SKM-1 (cell line): Measurements from ENCODE around the gene EPB41.

ENCODE experiments used
- DNase-seq: peaks from one replicate; lab custom pipeline; 2025; ENCODE audit not compliant: unreplicated experiment; lab: John Stamatoyannopoulos, UW

EPB41 gene

DNA sequence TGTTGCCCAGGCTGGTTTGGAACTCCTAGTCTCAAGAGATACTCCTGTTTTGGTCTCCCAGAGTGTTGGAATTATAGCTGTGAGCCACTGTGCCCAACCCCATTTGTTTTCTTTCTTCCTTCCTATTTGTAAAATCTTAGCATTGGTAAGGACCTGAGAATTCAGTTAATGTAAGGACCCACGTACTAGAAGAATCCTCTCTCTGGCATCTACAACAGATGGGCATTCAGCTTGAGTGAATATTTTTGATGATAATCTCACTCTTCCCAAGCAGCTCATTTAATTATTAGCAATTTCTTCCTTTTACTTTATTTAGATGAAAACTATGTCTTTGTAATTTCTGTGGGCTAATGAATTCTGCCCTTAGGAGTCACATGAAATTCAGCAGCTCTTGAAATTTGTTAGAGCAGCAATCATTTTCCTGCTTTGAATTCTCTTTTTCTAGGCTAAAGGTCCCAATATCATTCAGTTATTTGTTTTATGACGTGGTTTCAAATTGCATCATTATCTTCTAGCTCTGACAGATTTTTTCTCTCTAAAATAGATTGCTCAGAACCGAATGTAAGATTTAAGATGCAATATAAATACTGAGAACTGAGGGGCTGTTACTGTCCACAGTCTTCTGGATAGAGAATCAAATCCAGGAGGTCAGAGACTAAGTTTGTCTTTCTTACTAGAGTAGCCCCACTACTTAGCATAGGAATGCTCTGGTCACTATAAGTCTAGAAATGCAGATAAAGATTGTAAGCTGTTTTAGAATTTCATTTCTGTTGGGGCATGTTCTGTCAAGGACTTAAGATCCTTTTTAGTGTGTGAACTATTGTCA lies 59.4 kb downstream of the EPB41 start:
- DNase-seq, result no peak

DNA sequence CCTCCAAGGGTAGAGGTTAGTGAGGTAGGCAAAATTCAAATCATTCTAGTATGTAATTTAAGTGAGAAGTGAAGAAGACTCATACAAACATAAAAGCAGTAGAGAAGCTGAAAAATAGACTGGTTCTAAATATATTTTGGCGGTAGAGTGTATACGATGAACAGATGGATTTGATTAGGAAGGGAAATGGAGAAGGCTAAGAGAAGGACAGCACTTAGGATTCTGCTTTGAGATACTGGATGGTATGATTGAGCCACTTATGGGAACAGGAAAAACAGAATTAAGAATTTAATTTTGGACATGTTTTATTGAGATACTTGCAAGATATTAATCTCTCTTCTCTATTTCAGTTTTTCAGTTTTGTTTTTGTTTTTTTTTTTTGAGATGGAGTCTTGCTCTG lies 60.1 kb downstream of the EPB41 start:
- no peak for DNase-seq

DNA sequence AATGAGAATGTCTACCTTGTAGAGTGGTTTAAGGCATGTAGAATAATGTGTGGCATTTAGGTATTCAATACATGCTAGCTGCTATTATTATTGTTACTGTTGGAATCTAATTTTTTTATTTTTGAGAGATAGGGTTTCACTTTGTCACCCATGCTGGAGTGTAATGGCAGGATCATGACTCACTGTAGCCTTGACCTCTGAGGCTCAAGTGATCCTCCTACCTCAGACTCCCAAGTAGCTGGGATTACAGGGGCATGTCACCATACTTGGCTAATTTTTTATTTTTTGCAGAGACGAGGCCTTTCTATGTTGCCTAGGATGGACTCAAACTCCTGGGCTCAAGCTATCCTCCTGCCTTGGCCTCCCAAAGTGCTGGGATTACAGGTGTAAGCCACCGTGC lies 61.9 kb downstream of the EPB41 start:
- no peak for DNase-seq

DNA sequence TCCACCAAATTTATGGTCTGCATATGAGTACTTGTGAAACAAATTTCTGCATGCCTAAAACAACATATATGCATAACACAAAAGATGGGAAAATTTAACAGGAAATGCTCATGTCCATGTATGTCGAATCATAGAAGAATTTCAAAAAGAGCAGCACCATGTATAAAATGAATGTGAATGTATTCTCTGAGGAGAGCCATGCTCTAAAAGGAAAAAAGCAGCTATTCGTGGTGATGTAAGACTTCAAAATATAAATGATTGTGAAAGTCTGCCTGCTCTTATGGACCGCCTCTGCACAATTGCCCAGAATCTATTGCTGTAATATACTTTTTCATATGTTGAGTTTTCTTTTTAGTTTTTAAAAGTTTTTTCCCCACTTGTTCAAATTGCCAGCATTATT lies 66.8 kb downstream of the EPB41 start:
- no peak for DNase-seq

DNA sequence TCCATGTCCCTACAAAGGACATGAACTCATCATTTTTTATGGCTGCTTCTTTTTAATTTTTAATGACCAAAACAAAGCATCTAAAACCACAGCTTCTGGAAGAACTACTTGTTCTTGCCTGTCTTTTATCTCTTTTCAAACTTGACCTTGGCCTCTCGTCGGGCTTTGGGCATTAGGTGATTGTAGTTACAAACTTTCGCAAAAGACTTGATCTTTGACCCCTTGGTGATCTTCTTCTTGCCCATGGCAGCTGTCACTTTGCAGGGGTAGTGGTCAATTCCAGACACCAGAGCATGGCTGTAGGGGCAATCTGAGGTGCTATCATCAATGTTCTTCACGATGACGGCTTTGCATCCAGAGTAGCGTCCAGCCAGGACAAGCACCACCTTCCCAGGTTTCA lies 67.8 kb downstream of the EPB41 start:
- DNase-seq, result no peak

DNA sequence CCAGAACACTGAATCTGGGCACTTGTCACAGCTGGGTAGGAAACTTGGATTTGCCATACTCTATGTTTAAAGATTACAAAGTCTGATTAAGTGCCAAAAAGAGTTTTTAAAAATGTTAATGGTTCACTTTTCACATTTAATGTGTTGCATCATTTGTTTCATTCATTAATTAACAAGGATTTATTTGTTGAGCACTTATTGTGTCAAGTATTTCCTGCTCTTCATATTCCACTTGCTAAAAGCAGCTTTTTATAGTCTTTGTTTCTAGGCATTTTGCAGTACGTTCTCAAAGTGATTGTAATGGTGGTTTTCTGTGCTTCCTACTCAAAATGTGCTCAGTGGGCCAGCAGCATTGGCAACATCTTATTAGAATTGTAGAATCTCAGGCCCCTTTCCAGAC lies 68.7 kb downstream of the EPB41 start:
- no peak for DNase-seq

DNA sequence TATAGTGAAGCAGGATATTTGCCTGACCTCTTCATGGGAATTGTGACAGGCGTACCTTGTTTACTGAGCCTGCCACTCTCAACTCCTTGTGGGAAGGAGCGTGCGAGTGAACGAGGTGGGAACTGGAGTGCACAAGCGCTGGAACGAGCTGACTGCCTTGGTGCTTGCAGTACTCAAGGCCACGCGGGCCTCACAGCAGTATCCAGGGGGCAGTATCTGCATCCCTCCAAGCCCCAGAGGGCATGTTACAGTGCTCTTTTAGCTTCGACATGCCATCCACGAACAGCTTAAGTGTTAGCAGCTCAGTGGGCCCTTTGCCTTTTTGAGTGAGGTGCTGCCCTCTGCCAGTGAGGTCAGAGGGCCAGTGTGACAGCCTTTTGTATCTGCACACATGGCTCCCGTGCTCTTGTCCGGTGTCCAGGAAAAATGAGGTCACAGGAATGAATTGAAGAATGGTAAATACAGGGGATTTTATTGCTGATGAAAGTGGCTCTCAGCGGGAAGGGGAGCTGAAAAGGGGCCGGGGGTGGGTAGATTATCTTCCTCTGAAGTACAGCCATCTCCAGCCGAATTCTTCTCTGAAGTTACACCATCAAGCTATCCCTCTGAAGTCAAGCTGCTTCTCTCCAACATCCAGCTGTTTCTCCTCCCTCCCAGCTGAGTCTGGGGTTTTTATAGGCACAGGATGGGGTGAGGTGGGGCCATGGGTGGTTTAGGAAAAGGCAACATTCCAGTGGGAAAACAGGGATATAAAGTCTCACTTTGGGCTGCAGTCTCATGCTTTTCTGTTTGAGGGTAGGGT lies 69.3 kb downstream of the EPB41 start:
- no peak for DNase-seq

DNA sequence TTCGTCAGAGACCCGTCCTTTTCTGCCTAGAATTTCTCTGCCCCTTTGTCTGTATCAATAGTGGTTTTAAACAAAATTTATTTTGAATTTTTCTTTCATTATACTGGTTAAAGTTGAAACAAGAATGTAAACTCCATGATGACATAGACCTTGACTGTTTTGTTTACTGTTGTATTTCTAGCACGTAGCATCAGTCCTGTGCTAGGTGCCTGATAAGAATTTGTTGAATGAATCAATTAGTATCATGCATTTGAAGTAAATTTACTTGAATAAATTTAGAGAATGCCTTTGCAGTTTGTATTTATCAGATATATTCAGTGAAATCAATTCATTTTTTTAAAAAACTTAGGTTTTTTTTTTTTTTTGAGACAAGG lies 69.9 kb downstream of the EPB41 start:
- DNase-seq, result no peak

DNA sequence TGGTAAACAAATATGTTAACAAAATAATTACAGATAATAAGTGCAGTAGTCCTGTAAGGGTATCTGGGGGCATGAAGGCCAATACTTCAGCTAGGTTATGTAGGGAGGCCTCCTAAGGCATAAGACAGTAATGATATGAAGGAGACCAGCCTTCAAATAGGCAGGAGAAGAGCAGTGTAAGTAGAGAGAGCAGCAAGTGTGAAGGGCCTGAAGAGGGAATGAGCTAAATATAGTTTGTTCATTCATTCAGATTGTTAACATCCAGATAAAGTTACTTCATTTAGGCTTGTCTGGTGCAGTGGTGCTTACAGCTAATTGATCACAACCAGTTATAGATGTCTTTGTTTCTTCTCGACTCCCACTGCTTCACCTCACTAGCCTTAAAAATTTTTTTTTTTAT lies 71.1 kb downstream of the EPB41 start:
- DNase-seq, result no peak

DNA sequence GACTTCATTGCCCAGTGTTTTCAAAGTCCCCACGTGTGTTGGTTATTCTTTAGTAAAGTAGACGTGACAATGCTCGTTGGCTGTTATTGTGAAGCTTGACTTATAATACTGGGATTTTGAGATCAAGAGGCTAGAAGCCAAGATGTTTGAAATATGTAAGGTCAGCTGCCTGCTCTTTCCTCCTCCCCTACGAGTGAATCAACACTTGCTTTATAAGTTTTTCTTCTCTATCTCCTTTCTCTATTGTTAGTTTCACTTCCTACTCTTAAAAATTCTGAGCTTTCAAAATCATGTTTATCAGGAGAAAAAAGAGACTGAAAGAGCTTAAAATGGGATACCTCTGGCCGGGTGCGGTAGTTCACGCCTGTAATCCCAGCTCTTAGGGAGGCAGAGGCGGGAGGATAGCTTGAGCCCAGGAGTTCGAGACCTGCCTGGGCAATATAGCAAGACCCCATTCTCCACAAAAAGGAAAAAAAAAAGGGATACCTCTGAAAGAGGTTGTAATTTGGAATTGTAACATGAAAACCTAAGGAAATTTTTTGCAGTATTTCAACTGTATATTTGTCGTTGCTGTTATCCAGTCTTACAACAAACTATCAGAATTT lies 72.0 kb downstream of the EPB41 start:
- no peak for DNase-seq

DNA sequence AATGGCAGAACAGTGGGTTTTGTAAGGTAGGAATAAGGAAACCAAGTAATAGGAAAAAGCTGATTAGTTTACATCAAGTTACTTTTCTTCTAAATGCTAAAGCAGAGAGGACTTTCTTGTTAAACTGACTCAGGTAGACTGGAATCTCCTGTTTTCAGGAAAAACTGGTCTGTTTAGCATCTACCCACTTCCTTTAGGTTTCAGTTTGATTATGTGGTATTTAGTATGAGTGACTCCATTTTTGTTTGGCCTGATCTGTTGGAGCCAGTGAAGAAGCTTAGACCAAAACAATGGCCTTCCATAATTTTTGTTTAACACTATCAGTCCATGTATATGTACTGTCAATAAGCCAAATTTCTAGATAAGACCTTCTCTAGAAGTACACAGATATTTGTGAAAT lies 88.4 kb downstream of the EPB41 start:
- DNase-seq, result no peak

DNA sequence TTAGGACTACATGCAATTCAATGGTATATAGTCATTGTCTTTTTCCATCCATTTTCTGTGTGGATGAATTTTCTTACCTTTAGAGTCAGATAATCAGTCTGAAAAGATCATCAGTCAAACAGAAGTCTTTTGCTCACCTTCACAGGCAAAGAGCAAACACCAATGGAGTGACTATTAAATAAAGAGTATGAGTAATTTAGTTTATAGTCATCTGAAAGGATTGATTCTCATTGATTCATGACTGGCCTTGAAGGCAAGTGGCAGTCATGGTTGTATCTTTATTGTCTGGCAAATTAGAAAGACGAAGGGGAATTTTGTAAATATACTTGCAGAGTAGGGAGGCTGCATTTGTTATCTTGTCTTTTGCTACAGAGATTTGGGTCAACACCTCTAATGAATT lies 89.9 kb downstream of the EPB41 start:
- no peak for DNase-seq

DNA sequence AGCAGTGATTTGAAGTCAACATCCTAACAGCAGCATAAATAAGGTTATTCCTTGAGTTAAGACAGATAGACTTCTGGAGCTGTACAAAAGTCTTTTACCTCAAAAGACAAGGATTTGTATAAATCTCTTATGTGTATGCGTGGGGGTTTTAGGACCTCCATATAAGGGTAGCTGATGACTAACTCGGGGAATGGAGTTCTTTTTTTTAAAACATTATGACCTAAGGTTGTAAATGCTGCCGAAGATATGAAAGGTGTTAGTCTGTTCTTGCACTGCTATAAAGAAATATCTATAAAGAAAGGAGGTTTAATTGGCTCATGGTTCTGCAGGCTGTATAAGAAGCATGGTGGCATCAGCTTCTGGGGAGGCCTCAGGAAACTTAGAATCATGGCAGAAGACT lies 90.4 kb downstream of the EPB41 start:
- DNase-seq, result no peak

DNA sequence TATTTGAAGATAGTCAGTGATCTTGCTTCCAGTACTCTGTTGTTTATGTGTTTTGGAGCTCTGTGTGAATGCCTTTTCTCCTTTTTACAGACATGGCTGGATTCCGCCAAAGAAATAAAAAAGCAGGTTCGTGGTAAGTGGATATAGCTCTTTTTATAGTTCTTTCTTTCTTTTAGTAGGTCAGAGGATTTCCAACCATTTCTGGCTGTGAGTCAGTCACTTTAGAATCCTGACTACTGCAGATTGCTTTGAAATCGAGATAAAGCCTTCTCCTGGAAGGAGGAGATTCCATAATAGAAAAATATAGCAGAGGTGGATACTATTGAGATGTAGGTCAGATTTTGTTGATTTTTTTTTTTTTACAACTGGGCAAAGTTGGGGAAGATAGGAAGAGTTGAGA lies 97.4 kb downstream of the EPB41 start:
- DNase-seq, result no peak

DNA sequence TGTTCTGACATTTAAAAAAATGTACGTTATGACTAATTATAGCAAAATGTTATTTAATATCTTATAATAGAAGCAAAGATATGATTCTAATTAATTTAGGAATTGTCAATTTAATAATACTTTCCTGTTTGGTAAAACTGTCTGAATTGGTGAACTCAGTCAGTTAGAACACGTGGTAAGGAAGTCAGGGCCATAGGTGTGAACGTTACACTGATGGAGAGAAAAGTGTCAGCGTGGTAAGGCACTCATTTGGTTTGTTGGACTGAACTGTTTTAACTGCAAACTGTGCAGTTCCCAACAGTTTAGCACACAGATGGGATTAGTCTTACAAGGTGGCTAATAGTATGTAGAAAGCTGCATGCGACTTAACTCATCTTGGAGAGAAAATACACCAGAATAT lies 102.9 kb downstream of the EPB41 start:
- DNase-seq, result no peak

DNA sequence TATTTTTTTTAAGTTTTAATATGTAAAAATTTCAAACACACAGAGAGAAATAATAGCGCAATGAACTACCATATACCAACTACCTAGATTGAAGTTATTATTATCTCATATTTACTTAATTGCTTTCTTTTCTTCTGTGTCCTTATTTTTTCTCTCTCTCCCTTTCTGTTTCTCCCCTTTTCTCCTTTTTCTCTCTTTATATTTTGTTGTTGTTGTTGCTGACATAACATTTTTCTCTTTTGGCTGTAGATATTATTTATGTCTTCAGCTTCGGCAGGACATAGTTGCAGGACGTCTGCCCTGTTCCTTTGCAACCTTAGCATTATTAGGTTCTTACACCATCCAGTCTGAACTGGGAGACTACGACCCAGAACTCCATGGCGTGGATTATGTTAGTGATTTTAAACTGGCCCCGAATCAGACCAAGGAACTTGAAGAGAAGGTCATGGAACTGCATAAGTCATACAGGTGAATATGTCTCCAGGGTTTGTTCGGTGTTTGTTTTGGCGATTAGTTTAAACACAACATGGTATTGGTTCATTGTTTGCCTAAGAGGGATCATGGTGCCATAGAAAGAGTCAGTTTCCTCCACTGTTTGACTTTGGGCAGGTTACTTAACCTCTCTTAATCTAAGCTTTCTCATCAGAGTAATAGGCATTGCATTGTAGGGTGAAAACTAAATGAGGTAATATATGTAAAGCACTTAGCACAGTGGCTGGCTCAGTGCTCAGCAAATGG lies 103.8 kb downstream of the EPB41 start:
- no peak for DNase-seq

DNA sequence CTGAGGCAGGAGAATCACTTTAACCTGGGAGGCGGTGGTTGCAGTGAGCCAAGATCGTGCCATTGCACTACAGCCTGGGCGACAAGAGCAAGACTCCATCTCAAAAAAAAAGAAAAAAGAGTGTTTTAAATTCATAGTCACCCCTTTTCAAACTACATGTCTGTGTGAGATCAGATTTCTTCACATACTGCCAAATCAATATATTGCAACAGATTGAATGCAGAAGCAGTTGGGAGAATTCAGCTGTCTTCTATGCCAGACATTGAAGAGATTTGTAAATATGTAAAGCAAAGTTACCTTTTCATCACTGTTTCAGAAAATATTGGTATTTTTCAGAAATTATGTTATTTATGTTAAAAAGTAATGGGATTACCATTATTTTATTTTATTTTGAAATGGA lies 108.3 kb downstream of the EPB41 start:
- no peak for DNase-seq

DNA sequence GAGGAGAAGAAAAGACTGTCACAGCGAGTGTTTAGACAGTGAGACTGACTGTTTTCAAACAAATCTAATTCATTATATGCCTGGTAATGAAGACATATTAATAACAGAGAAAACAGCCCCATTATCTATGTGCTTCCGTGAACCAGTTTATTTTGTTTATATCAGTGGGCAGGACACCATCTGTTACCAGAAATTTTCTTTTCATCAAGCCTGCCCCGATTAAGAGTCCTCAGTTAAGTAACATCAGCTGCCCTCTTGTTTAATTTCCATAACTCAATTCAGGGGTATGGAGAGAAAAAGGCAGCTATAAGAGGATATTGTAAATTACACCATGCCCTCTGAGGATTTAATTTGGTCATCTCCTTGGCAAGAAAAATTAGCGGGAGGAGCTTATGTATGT lies 115.3 kb downstream of the EPB41 start:
- no peak for DNase-seq

DNA sequence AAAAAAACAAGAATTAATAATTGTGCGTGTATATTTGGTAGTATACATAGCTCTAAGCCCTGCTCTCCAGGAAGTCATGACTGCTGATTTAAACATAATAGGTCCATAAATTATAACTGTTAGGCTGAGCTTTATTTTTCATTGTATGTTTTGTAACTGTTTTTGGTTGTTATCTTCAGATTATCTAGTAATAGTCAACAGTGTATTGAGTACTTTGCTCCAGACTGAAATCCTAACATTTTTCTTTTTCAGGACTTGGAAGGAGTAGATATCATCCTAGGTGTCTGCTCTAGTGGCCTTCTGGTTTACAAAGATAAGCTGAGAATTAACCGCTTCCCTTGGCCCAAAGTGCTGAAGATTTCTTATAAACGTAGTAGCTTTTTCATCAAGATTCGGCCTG lies 118.5 kb downstream of the EPB41 start:
- no peak for DNase-seq

DNA sequence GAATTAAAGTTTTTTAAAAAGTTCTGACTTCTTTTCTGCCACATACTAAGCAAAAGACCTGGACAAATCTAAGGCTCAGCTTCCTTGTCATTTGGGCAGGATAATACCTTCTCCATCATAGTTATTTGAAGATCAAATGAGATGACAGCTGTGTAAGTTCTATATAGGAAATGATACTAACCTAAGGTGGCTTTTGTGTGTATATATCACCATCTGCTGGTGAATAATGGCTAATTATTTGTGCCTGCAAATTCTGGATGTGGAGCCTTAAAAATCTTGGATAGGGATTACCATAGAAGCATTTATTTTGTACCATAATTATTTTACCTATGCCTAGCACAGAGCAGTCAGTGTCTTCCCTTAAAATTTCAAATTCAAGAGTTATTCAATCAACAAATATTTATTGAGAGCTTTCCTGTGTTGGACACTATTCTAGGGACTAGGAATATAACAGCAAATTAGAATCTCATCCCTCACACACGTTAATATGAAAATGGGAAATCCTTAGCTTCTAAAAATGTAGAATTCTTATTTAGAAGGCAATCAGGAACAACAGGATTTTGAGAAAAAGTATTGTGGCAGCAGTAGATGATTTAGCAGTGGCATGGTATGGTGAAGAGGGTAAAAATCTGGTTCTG lies 119.6 kb downstream of the EPB41 start:
- no peak for DNase-seq
